Loucy (cell line): ENCODE results near the gene HECA.

Experiments
- H2AFZ ChIP-seq: fragments of 200-600 bp; sonication (generic); 2 replicates; pipeline ENCODE4 v1.6.0; 2016; ENCODE audit warnings: antibody characterized with exemption, mild to moderate bottlenecking, low read length, moderate library complexity
- H3F3A ChIP-seq: fragments of 200-600 bp; 2 replicates; pipeline ENCODE4 v1.6.0; 2016; ENCODE audit warnings: antibody characterized with exemption, low read depth, mild to moderate bottlenecking
- H3K27me3 ChIP-seq: fragments of 200-600 bp; sonication (generic); 2 replicates; pipeline ENCODE4 v1.6.1; 2014; ENCODE audit warnings: low read length, mild to moderate bottlenecking; ENCODE audit not compliant: insufficient read depth, poor library complexity, severe bottlenecking
- H3K36me3 ChIP-seq: fragments of 200-600 bp; sonication (generic); 2 replicates; pipeline ENCODE4 v1.6.1; 2016; ENCODE audit warnings: low read length; ENCODE audit not compliant: insufficient read depth
- H3K4me1 ChIP-seq: fragments of 200-600 bp; sonication (generic); 2 replicates; pipeline ENCODE4 v1.5.1; 2014; ENCODE audit warnings: low read length, mild to moderate bottlenecking; ENCODE audit not compliant: insufficient read depth, poor library complexity, severe bottlenecking
- H3K4me2 ChIP-seq: fragments of 200-600 bp; sonication (generic); 2 replicates; pipeline ENCODE4 v1.6.0; 2014; ENCODE audit warnings: antibody characterized with exemption, low read length, low read depth, mild to moderate bottlenecking; ENCODE audit not compliant: poor library complexity, severe bottlenecking
- H3K4me3 ChIP-seq: fragments of 200-600 bp; sonication (generic); 2 replicates; pipeline ENCODE4 v1.5.1; 2014; ENCODE audit warnings: low read length, mild to moderate bottlenecking, mixed read lengths; ENCODE audit not compliant: poor library complexity, severe bottlenecking
- H3K79me2 ChIP-seq: fragments of 200-600 bp; sonication (generic); 2 replicates; pipeline ENCODE4 v1.6.1; 2014; ENCODE audit warnings: low read length; ENCODE audit not compliant: insufficient read depth
- H3K9ac ChIP-seq: fragments of 200-600 bp; sonication (generic); 2 replicates; pipeline ENCODE4 v1.6.0; 2014; ENCODE audit warnings: mild to moderate bottlenecking, low read depth, low read length, moderate library complexity; ENCODE audit not compliant: poor library complexity, severe bottlenecking
- H3K9me2 ChIP-seq: fragments of 200-600 bp; sonication (generic); replicated peaks from 2 replicates; pipeline ENCODE4 v1.6.1; 2016; ENCODE audit warnings: low read depth, low read length, mixed read lengths
- H3K9me3 ChIP-seq: fragments of 200-600 bp; sonication (generic); 2 replicates; pipeline ENCODE4 v1.6.1; 2014; ENCODE audit warnings: mild to moderate bottlenecking, antibody characterized with exemption, low read length, low read depth; ENCODE audit not compliant: insufficient read depth
- H4K20me1 ChIP-seq: fragments of 200-600 bp; sonication (generic); 2 replicates; pipeline ENCODE4 v1.6.0; 2014; ENCODE audit warnings: antibody characterized with exemption, low read length, mild to moderate bottlenecking; ENCODE audit not compliant: insufficient read depth, poor library complexity, severe bottlenecking
- EZH2phosphoT487 ChIP-seq: fragments of 200-600 bp; IDR thresholded peaks from 2 replicates; pipeline ENCODE4 v1.6.1; 2018; ENCODE audit warnings: antibody characterized with exemption, mild to moderate bottlenecking, moderate library complexity, borderline replicate concordance
- TF ChIP-seq, protein P1 (sequence below): fragments of 200-600 bp; sonication (generic); conservative IDR thresholded peaks from 2 replicates; pipeline ENCODE4 v1.5.1; 2014; ENCODE audit warnings: mild to moderate bottlenecking, antibody characterized with exemption, low read length

The HECA gene

DNA sequence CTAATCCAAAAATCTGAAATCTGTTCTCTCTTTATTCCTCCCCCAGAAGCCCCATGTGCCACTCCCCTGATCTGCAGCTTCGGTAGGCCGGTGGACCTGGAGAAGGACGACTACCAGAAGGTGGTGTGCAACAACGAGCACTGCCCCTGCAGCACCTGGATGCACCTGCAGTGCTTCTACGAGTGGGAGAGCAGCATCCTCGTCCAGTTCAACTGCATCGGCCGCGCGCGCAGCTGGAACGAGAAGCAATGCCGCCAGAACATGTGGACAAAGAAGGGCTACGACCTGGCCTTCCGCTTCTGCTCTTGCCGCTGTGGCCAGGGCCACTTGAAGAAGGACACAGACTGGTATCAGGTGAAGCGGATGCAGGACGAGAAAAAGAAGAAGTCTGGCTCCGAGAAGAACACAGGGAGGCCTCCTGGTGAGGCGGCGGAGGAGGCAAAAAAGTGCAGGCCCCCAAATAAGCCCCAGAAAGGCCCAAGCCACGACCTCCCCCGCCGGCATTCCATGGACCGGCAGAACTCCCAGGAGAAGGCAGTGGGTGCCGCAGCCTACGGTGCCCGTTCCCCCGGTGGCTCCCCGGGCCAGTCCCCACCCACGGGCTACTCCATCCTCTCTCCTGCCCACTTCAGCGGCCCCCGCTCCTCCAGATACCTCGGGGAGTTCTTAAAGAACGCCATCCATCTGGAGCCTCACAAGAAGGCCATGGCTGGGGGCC lies 31.5 kb downstream of the HECA start:
- peaks cover 40% of the 10 kb centered on the region for H3K79me2 ChIP-seq
- no peaks in the 10 kb centered on the region for H3K9me2 ChIP-seq
- H3K4me2 ChIP-seq: no peak overlapping the region
- TF ChIP-seq, protein P1, sequence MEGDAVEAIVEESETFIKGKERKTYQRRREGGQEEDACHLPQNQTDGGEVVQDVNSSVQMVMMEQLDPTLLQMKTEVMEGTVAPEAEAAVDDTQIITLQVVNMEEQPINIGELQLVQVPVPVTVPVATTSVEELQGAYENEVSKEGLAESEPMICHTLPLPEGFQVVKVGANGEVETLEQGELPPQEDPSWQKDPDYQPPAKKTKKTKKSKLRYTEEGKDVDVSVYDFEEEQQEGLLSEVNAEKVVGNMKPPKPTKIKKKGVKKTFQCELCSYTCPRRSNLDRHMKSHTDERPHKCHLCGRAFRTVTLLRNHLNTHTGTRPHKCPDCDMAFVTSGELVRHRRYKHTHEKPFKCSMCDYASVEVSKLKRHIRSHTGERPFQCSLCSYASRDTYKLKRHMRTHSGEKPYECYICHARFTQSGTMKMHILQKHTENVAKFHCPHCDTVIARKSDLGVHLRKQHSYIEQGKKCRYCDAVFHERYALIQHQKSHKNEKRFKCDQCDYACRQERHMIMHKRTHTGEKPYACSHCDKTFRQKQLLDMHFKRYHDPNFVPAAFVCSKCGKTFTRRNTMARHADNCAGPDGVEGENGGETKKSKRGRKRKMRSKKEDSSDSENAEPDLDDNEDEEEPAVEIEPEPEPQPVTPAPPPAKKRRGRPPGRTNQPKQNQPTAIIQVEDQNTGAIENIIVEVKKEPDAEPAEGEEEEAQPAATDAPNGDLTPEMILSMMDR: no peak
- no peak for TF ChIP-seq EZH2phosphoT487
- no peak overlapping the region for H3K9ac ChIP-seq
- peaks cover 28% of the 10 kb centered on the region for H4K20me1 ChIP-seq
- H3K27me3 ChIP-seq: no peaks in the 10 kb centered on the region
- H3K4me1 ChIP-seq: peaks cover 37% of the 10 kb centered on the region
- H3F3A ChIP-seq: peaks cover 8% of the 10 kb centered on the region; the same call in 1 of the 2 replicates
- H3K4me3 ChIP-seq: no peak overlapping the region
- H2AFZ ChIP-seq: no peak overlapping the region
- no peaks in the 10 kb centered on the region for H3K9me3 ChIP-seq
- peaks cover 27% of the 10 kb centered on the region for H3K36me3 ChIP-seq

DNA sequence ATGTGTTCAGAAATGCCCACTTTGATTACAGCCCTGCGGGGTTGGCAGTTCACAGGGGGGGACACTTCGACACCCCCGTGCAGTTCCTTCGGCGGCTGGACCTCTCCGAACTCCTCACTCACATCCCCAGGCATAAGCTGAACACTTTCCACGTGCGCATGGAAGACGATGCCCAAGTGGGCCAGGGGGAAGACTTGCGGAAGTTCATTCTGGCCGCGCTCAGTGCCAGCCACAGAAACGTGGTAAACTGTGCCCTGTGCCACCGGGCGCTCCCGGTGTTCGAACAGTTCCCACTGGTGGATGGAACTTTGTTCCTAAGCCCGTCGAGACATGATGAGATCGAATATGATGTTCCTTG lies 32.1 kb downstream of the HECA start:
- H4K20me1 ChIP-seq: peaks cover 28% of the 10 kb centered on the region
- no peaks in the 10 kb centered on the region for H3K27me3 ChIP-seq
- peaks cover 32% of the 10 kb centered on the region for H3K4me1 ChIP-seq
- H3K9ac ChIP-seq: no peak overlapping the region
- H3K4me2 ChIP-seq: no peak overlapping the region
- TF ChIP-seq, protein P1: no peak
- no peak for TF ChIP-seq EZH2phosphoT487
- no peak overlapping the region for H3K4me3 ChIP-seq
- no peaks in the 10 kb centered on the region for H3K9me3 ChIP-seq
- 0 out of 2 replicates have a peak, but pooled peaks cover 2% of the 10 kb centered on the region for H3F3A ChIP-seq
- peaks cover 40% of the 10 kb centered on the region for H3K79me2 ChIP-seq
- H3K36me3 ChIP-seq: peaks cover 27% of the 10 kb centered on the region
- no peaks in the 10 kb centered on the region for H3K9me2 ChIP-seq
- H2AFZ ChIP-seq: no peak overlapping the region

DNA sequence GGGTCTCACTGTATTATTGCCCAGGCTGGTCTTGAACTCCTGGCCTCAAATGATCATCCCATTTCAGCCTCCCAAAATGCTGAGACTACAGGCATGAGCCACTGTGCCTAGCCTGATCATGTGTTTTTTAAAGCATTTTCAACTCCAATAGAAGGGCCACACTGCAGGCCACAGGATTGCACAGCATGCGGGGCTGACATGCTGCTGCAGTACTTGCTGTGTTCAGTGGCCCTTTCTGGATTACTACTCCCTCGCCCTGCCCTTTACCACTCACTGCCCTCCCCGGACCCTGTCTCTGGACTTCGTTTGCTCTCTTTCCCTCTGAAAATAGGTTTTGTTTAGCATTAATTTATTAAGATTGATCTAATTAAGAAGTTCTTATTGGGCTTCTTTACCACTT lies 37.3 kb downstream of the HECA start:
- no peaks in the 10 kb centered on the region for H3K9me2 ChIP-seq
- H3K9ac ChIP-seq: no peak overlapping the region
- H3K79me2 ChIP-seq: peaks cover 7% of the 10 kb centered on the region; the same call in 1 of the 2 replicates
- no peaks in the 10 kb centered on the region for H3K27me3 ChIP-seq
- no peak overlapping the region for H3K4me3 ChIP-seq
- no peak overlapping the region for H3K4me2 ChIP-seq
- H3K36me3 ChIP-seq: peaks cover 29% of the 10 kb centered on the region
- peaks cover 6% of the 10 kb centered on the region for H4K20me1 ChIP-seq
- H2AFZ ChIP-seq: no peak overlapping the region
- peaks cover 43% of the 10 kb centered on the region for H3K4me1 ChIP-seq
- peaks cover 6% of the 10 kb centered on the region for H3F3A ChIP-seq
- no peaks in the 10 kb centered on the region for H3K9me3 ChIP-seq
- no peak for TF ChIP-seq EZH2phosphoT487
- TF ChIP-seq, protein P1: no peak
